ENCODE results near the gene PPP1R15A. TPM values are rescaled to one million over a fixed set of nuclear protein-coding genes. Genes with fewer than 3 reads are reported as not detected.
A peak's percentile ranks its signal among the peaks of the same experiment; 100 is the strongest.

PPP1R15A gene
- total and polyA plus RNA-seq, 2 donors (not counting 3 experiments of a cell fraction or from before 2014, with no cell fraction given): 42.3 to 67.4 TPM

GRCh38 chr19:48868114-48868886 lies 3.9 kb upstream of the PPP1R15A start, which contains the start of gene PLEKHA4:
Gene PLEKHA4, minus strand, starts transcription at chr19:48868617. Its CDS starts 997 bp downstream, at chr19:48867620.
- peak within 1 kb of the TSS; percentile 37 for H3K4me2 ChIP-seq (ENCODE audit: insufficient read depth, low read length)
- dilution Hi-C loops (cut with MboI; ENCODE audit: extremely low pct_ligation_motif_present, low sequenced_read_pairs): no loop called here
- peak within 1 kb of the TSS; percentile 73 for H2AFZ ChIP-seq (ENCODE audit: low read depth, low read length)
- no peaks in the 10 kb centered on the region for H3K9me3 ChIP-seq (replicated peaks; ENCODE audit: control insufficient read depth, insufficient read depth, low read length)
- CTCF ChIA-PET: interaction anchor here (2.1 to 2.6 kb wide), 3 partner anchors 26 to 102 kb away, joined by 7 to 12 read pairs (median 9); no protein-coding TSS in a partner anchor
- H3K27me3 ChIP-seq (ENCODE audit: control insufficient read depth in 2 of 2, insufficient read depth in 2 of 2, low read length in 2 of 2): no peaks in the 10 kb centered on the region
- intact Hi-C loops (cut with micrococcal nuclease): no loop called here
- BruUV-seq (replicated peaks): no TSS peak
- H3K9me1 ChIP-seq (replicated peaks; ENCODE audit: control insufficient read depth, extremely low read depth, insufficient read depth, low read length): no peaks in the 10 kb centered on the region
- FAIRE-seq (peak; percentile 71), DNase-seq (ENCODE audit: low read depth, low spot score) (peak; percentile 37)
- no peak within 1 kb of the TSS for H3K9ac ChIP-seq (replicated peaks; ENCODE audit: extremely low read depth, insufficient read depth, low read length)
- POLR2A ChIA-PET: no interaction called here
- TF ChIP-seq GATA2 (IDR thresholded peaks at IDR 0.05; ENCODE audit: insufficient read depth, insufficient read length, low read depth, low read length) (no peak), POLR2A (IDR thresholded peaks at IDR 0.05; ENCODE audit: low read depth, low read length) (peak; percentile 24), JUN (IDR thresholded peaks at IDR 0.05; ENCODE audit: borderline replicate concordance, insufficient read depth, insufficient read length, low read depth) (no peak), POLR2AphosphoS5 (IDR thresholded peaks at IDR 0.05; ENCODE audit: insufficient read depth, low read depth, low read length) (no peak)
- peak within 1 kb of the TSS in 2 of 3 experiments; percentile 23 for H3K4me3 ChIP-seq (replicated peaks in 1 of 3; ENCODE audit: insufficient read depth in 1 of 3, low read depth in 1 of 3, low read length in 3 of 3)
- peaks cover 10% of the 10 kb centered on the region for H3K79me2 ChIP-seq (ENCODE audit: control insufficient read depth, insufficient read depth, low read length)
- no peak within 1 kb of the TSS for H3K27ac ChIP-seq (ENCODE audit: insufficient read depth, low read depth, low read length)
- H4K20me1 ChIP-seq (replicated peaks; ENCODE audit: control insufficient read depth, extremely low read depth, insufficient read depth, low read length): no peaks in the 10 kb centered on the region
- peaks cover 1 to 2% of the 10 kb centered on the region in 2 experiments for H3K36me3 ChIP-seq (ENCODE audit: control insufficient read depth in 2 of 2, extremely low read depth in 1 of 2, insufficient read depth in 2 of 2, low read length in 2 of 2)
- peaks cover 12% of the 10 kb centered on the region for H3K4me1 ChIP-seq (ENCODE audit: control insufficient read depth, extremely low read depth, insufficient read depth, low read length)

GRCh38 chr19:48870048-48870447 lies 2.2 kb upstream of the PPP1R15A start:
- H3K4me2 ChIP-seq (ENCODE audit: insufficient read depth, low read length): no peak overlapping the region
- H3K79me2 ChIP-seq (ENCODE audit: control insufficient read depth, insufficient read depth, low read length): peaks cover 28% of the 10 kb centered on the region
- POLR2A ChIA-PET: interaction anchor here (0.7 kb wide), 1 partner anchor 15 kb away, joined by 5 read pairs; no protein-coding TSS in a partner anchor
- H3K27ac ChIP-seq (ENCODE audit: insufficient read depth, low read depth, low read length): no peak overlapping the region
- H3K4me3 ChIP-seq (replicated peaks in 1 of 3; ENCODE audit: insufficient read depth in 1 of 3, low read depth in 1 of 3, low read length in 3 of 3): no peak overlapping the region
- dilution Hi-C loops (cut with MboI; ENCODE audit: extremely low pct_ligation_motif_present, low sequenced_read_pairs) (no loop called here), intact Hi-C loops (cut with micrococcal nuclease) (no loop called here)
- no peaks in the 10 kb centered on the region for H4K20me1 ChIP-seq (replicated peaks; ENCODE audit: control insufficient read depth, extremely low read depth, insufficient read depth, low read length)
- H3K4me1 ChIP-seq (ENCODE audit: control insufficient read depth, extremely low read depth, insufficient read depth, low read length): peaks cover 22% of the 10 kb centered on the region
- H2AFZ ChIP-seq (ENCODE audit: low read depth, low read length): no peak overlapping the region
- CTCF ChIA-PET: interaction anchor here (1.5 to 2.6 kb wide), 3 partner anchors 28 to 101 kb away, joined by 4 to 12 read pairs (median 7); no protein-coding TSS in a partner anchor
- H3K36me3 ChIP-seq (ENCODE audit: control insufficient read depth in 2 of 2, extremely low read depth in 1 of 2, insufficient read depth in 2 of 2, low read length in 2 of 2): peaks cover 11 to 12% of the 10 kb centered on the region in 2 experiments
- H3K9me1 ChIP-seq (replicated peaks; ENCODE audit: control insufficient read depth, extremely low read depth, insufficient read depth, low read length): no peaks in the 10 kb centered on the region
- no TSS peak for BruUV-seq (replicated peaks)
- FAIRE-seq (no peak), DNase-seq (ENCODE audit: low read depth, low spot score) (no peak)
- no peaks in the 10 kb centered on the region for H3K9me3 ChIP-seq (replicated peaks; ENCODE audit: control insufficient read depth, insufficient read depth, low read length)
- no peaks in the 10 kb centered on the region for H3K27me3 ChIP-seq (ENCODE audit: control insufficient read depth in 2 of 2, insufficient read depth in 2 of 2, low read length in 2 of 2)
- no peak overlapping the region for H3K9ac ChIP-seq (replicated peaks; ENCODE audit: extremely low read depth, insufficient read depth, low read length)
- TF ChIP-seq MAX (IDR thresholded peaks at IDR 0.05; ENCODE audit: insufficient read depth, insufficient read length) (no peak), EZH2 (IDR thresholded peaks at IDR 0.05; ENCODE audit: borderline replicate concordance, low read depth, low read length, severe bottlenecking) (no peak), POLR2A (IDR thresholded peaks at IDR 0.05; ENCODE audit: low read depth, low read length) (no peak), JUN (IDR thresholded peaks at IDR 0.05; ENCODE audit: borderline replicate concordance, insufficient read depth, insufficient read length, low read depth) (no peak)
- TF ChIP-seq, protein P1, sequence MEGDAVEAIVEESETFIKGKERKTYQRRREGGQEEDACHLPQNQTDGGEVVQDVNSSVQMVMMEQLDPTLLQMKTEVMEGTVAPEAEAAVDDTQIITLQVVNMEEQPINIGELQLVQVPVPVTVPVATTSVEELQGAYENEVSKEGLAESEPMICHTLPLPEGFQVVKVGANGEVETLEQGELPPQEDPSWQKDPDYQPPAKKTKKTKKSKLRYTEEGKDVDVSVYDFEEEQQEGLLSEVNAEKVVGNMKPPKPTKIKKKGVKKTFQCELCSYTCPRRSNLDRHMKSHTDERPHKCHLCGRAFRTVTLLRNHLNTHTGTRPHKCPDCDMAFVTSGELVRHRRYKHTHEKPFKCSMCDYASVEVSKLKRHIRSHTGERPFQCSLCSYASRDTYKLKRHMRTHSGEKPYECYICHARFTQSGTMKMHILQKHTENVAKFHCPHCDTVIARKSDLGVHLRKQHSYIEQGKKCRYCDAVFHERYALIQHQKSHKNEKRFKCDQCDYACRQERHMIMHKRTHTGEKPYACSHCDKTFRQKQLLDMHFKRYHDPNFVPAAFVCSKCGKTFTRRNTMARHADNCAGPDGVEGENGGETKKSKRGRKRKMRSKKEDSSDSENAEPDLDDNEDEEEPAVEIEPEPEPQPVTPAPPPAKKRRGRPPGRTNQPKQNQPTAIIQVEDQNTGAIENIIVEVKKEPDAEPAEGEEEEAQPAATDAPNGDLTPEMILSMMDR (IDR thresholded peaks at IDR 0.05; ENCODE audit: extremely low read depth in 1 of 2, insufficient read depth in 1 of 2, low read depth in 1 of 2, low read length in 2 of 2): no peak

All from endothelial cell of umbilical vein (primary cell).